B cell (primary cell): ENCODE measurements around the gene TGFBR1. TPM values are rescaled to one million over a fixed set of nuclear protein-coding genes. Genes with fewer than 3 reads are reported as not detected.

ENCODE experiments used
- ATAC-seq: fragments of 200-7000 bp; cut with Tn5 transposase; one replicate; pipeline ENCODE4 v1.10.0; 2021; ENCODE audit warnings: low read depth, mild to moderate bottlenecking, moderate number of reproducible peaks, moderate library complexity
- CTCF ChIA-PET: fragments of 350-600 bp; sonication (Branson Sonifier 250); formaldehyde crosslinking; loops from one replicate; lab custom pipeline; 2021; ENCODE audit warnings: antibody characterized with exemption, inconsistent platforms; lab: Charles Lee
- POLR2A ChIA-PET: fragments of 350-600 bp; sonication (Branson Sonifier 250); formaldehyde crosslinking; loops from one replicate; lab custom pipeline; 2021; ENCODE audit warnings: antibody characterized with exemption; lab: Charles Lee
- DNase-seq: peaks from one replicate; pipeline ENCODE4 v3.0.0; 2013
- H2AFZ ChIP-seq: 2 replicates; pipeline ENCODE4 v1.6.1; 2012; ENCODE audit warnings: mild to moderate bottlenecking, low read depth, low read length; ENCODE audit not compliant: insufficient read depth, poor library complexity, severe bottlenecking
- H3K27ac ChIP-seq, 2 donors: 1 replicate in 1 of 2; 2 replicates in 1 of 2; pipeline ENCODE4 v1.5.1; 2012 to 2013; ENCODE audit warnings: low read length in 2 of 2, mild to moderate bottlenecking in 2 of 2, moderate library complexity in 1 of 2
- H3K27me3 ChIP-seq, 4 experiments: fragments of 200-600 bp in 1 of 4; sonication (generic) in 1 of 4; replicated peaks in 1 of 4; 1 replicate in 2 of 4; 2 replicates in 2 of 4; pipeline versions ENCODE4 v1.6.1 to v1.7.0; 2013 to 2016; ENCODE audit warnings: low read length in 3 of 4, mild to moderate bottlenecking in 2 of 4, mixed read lengths in 1 of 4, moderate library complexity in 1 of 4; ENCODE audit not compliant: insufficient read depth in 4 of 4, control insufficient read depth in 3 of 4; ENCODE audit errors: control extremely low read depth in 1 of 4
- H3K36me3 ChIP-seq, 2 experiments: replicated peaks in 1 of 2; 1 replicate in 1 of 2; 2 replicates in 1 of 2; pipeline versions ENCODE4 v1.6.1 to v1.7.1; 2013; ENCODE audit warnings: low read length in 1 of 2; ENCODE audit not compliant: insufficient read depth in 2 of 2, control insufficient read depth in 1 of 2; ENCODE audit errors: control extremely low read depth in 1 of 2, extremely low read depth in 1 of 2
- H3K4me1 ChIP-seq, 2 donors: fragments of 200-600 bp in 1 of 2; sonication (generic) in 1 of 2; 1 replicate in 1 of 2; 2 replicates in 1 of 2; pipeline versions ENCODE4 v1.5.1 to v1.6.1; 2013 to 2017; ENCODE audit warnings: low read length in 2 of 2; ENCODE audit not compliant: control insufficient read depth in 2 of 2, insufficient read depth in 2 of 2
- H3K4me2 ChIP-seq: replicated peaks from 2 replicates; pipeline ENCODE3; 2012; ENCODE audit warnings: mild to moderate bottlenecking, low read depth, low read length; ENCODE audit not compliant: poor library complexity, severe bottlenecking
- H3K4me3 ChIP-seq, 5 experiments: fragments of 200-600 bp in 1 of 5; sonication (generic) in 1 of 5; 1 replicate in 3 of 5; 2 replicates in 2 of 5; pipeline versions ENCODE4 v1.5.1 to v1.7.0; 2011 to 2016; ENCODE audit warnings: low read length in 4 of 5, mild to moderate bottlenecking in 4 of 5, low read depth in 2 of 5, control low read depth in 1 of 5, moderate library complexity in 1 of 5; ENCODE audit not compliant: insufficient read depth in 1 of 5; ENCODE audit errors: control extremely low read depth in 1 of 5, extremely low read depth in 1 of 5
- H3K79me2 ChIP-seq: fragments of 200-600 bp; sonication (generic); one replicate; pipeline ENCODE4 v1.6.0; 2016; ENCODE audit warnings: low read length; ENCODE audit not compliant: control insufficient read depth, insufficient read depth
- H3K9ac ChIP-seq: fragments of 200-600 bp; sonication (generic); 2 replicates; pipeline ENCODE4 v1.6.1; 2017; ENCODE audit warnings: mild to moderate bottlenecking, low read length, moderate library complexity
- H3K9me3 ChIP-seq, 3 donors: one replicate each; pipeline versions ENCODE4 v1.6.1 to v1.7.1; 2013; ENCODE audit warnings: low read length in 2 of 3; ENCODE audit not compliant: control insufficient read depth in 2 of 3, insufficient read depth in 1 of 3; ENCODE audit errors: control extremely low read depth in 1 of 3
- H4K20me1 ChIP-seq: 2 replicates; pipeline ENCODE4 v1.6.0; 2012; ENCODE audit warnings: mild to moderate bottlenecking, low read length; ENCODE audit not compliant: insufficient read depth, control insufficient read depth, poor library complexity, severe bottlenecking
- H3K27ac Mint-ChIP-seq: one replicate; pipeline ENCODE4 v1.8.0; 2021; ENCODE audit warnings: mixed read lengths
- H3K27me3 Mint-ChIP-seq: one replicate; pipeline ENCODE4 v1.8.0; 2021; ENCODE audit warnings: mixed read lengths
- H3K4me1 Mint-ChIP-seq: one replicate; pipeline ENCODE4 v1.8.0; 2021; ENCODE audit warnings: mixed read lengths
- H3K4me3 Mint-ChIP-seq: one replicate; pipeline ENCODE4 v1.8.0; 2021; ENCODE audit warnings: mixed read lengths
- H3K9me3 Mint-ChIP-seq: one replicate; pipeline ENCODE4 v1.8.0; 2022; ENCODE audit warnings: mixed read lengths; ENCODE audit not compliant: insufficient read depth
- EZH2 ChIP-seq: IDR thresholded peaks from 2 replicates; pipeline ENCODE4 v1.6.1; 2012; ENCODE audit warnings: borderline replicate concordance, low read depth, mild to moderate bottlenecking, moderate library complexity, low read length; ENCODE audit not compliant: insufficient read depth, poor library complexity, severe bottlenecking
- WGBS: methylation state at CpG from one replicate; pipeline ENCODE4 v1.1.5; 2013; ENCODE audit warnings: missing lambda C conversion rate; ENCODE audit not compliant: insufficient coverage; 5-methylcytosine and 5-hydroxymethylcytosine counted together
- intact Hi-C: fragments of 100-400 bp; cut with micrococcal nuclease; formaldehyde crosslinking; loops from one replicate; pipeline ENCODE4 v1.10.0; 2022
- polyA plus RNA-seq: library from polyadenylated mRNA; depleted of rRNA; stranded (reverse); fragments of >200 nt; gene quantifications from 2 replicates; pipeline ENCODE4 v1.2.3, GENCODE V29; 2012
- total RNA-seq, 2 donors: library from RNA; stranded (reverse); fragments of 120-200 nt in 1 of 2; gene quantifications; 1 replicate in 1 of 2; 2 replicates in 1 of 2; pipeline versions ENCODE4 v1.2.3 to v1.2.4, GENCODE V29; 2013 to 2022
- TF ChIP-seq, protein P1 (sequence below): fragments of 200-600 bp; IDR thresholded peaks from one replicate; pipeline ENCODE4 v1.8.0; 2022; ENCODE audit warnings: antibody characterized with exemption, mild to moderate bottlenecking

The TGFBR1 gene
- total and polyA plus RNA-seq, 2 donors (not counting 1 experiment from before 2014, with no cell fraction given) = 3.0 to 60.7 TPM

DNA sequence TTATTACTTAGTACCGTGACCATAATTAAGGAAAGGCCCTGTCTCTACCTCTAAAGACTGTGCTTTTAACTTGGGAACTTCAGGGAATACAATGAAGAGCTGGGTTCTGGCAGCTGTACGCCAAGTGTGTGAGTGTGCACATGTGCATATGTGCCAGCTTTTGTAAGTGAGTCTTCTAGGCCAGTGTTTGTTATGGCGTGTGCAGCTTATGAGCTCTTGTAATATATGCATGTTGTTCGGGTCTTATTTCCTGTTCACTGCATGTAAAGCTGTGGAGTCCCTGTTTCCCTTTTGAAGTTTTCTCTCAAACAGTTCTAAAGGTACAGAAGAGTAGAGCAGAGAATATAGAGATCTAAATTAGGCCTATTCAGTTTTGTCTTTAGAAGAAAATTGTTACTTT, 30.5 kb downstream of the TGFBR1 start:
- Histone ChIP-seq H3K4me1 (peaks cover 33 to 35% of the 10 kb centered on the region in 2 donors), H3K4me3 (no peak overlapping the region), H3K36me3 (peaks cover 0 to 10% of the 10 kb centered on the region in 2 experiments), H3K27me3 (no peaks in the 10 kb centered on the region), H3K79me2 (peaks cover 17% of the 10 kb centered on the region), H2AFZ (no peak overlapping the region), H3K4me2 (peak overlapping the region; percentile 31), H3K27ac (peak overlapping the region; percentile 34 to 60), H3K9me3 (no peaks in the 10 kb centered on the region), H3K9ac (no peak overlapping the region), H4K20me1 (no peaks in the 10 kb centered on the region)
- ChIA-PET CTCF (interaction anchor here (0.6 to 17.7 kb wide), 4 partner anchors 24 to 291 kb away, joined by 3 to 439 read pairs (median 43); partner anchors contain the start of gene TGFBR1), POLR2A (interaction anchor here (0.6 kb wide), 1 partner anchor 24 kb away, joined by 4 read pairs; no protein-coding TSS in a partner anchor)
- ATAC-seq (peak; percentile 52), DNase-seq (peak; percentile 21)
- TF ChIP-seq, protein P1, sequence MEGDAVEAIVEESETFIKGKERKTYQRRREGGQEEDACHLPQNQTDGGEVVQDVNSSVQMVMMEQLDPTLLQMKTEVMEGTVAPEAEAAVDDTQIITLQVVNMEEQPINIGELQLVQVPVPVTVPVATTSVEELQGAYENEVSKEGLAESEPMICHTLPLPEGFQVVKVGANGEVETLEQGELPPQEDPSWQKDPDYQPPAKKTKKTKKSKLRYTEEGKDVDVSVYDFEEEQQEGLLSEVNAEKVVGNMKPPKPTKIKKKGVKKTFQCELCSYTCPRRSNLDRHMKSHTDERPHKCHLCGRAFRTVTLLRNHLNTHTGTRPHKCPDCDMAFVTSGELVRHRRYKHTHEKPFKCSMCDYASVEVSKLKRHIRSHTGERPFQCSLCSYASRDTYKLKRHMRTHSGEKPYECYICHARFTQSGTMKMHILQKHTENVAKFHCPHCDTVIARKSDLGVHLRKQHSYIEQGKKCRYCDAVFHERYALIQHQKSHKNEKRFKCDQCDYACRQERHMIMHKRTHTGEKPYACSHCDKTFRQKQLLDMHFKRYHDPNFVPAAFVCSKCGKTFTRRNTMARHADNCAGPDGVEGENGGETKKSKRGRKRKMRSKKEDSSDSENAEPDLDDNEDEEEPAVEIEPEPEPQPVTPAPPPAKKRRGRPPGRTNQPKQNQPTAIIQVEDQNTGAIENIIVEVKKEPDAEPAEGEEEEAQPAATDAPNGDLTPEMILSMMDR = no peak
- no peak for TF ChIP-seq EZH2
- Mint-ChIP-seq H3K4me3 (peak overlapping the region; percentile 8), H3K27ac (peak overlapping the region; percentile 15), H3K9me3 (no peaks in the 10 kb centered on the region), H3K4me1 (peaks cover 52% of the 10 kb centered on the region), H3K27me3 (no peaks in the 10 kb centered on the region)
- 25% methylated on average over 3 of the region's 4 CpGs for WGBS
- intact Hi-C loops = loop anchor here (2.0 kb wide), 1 partner anchor 17 kb away; no protein-coding TSS in a partner anchor

DNA sequence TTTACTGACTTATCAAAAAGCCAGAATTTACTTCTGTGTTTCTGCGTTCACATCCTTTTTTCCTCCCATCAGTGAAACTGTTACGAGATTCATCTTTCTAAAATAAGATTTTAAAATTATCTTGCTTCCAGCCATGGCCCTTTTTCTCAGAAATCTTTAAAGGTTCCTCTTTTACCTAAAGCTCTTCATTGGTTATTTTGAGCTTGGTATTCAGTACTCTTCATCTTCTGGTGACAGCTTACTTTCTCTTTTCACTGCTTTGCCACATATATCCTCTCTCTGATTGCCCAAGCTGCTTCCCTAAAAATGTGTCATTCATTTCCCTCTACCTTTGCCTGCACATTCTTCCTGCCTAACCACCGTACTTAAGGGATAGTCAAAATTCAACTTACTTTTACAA, 32.3 kb downstream of the TGFBR1 start:
- H3K27ac Mint-ChIP-seq = peak overlapping the region; percentile 46
- peaks cover 7% of the 10 kb centered on the region for H4K20me1 ChIP-seq
- no CpG with 5 or more reads among the region's 3 CpGs for WGBS
- peak overlapping the region; percentile 40 for H3K4me2 ChIP-seq
- intact Hi-C loops = no loop called here
- peaks cover 5% of the 10 kb centered on the region for H3K79me2 ChIP-seq
- TF ChIP-seq, protein P1 = no peak
- no peak for TF ChIP-seq EZH2
- peak; percentile 37 for ATAC-seq
- H3K27ac ChIP-seq = peak overlapping the region; percentile 29 to 74
- H3K9ac ChIP-seq = peak overlapping the region; percentile 19
- no peaks in the 10 kb centered on the region for H3K9me3 ChIP-seq
- H3K36me3 ChIP-seq = peaks cover 0 to 21% of the 10 kb centered on the region in 2 experiments
- H3K4me3 Mint-ChIP-seq = peak overlapping the region; percentile 16
- H3K4me1 Mint-ChIP-seq = peaks cover 51% of the 10 kb centered on the region
- no peaks in the 10 kb centered on the region for H3K9me3 Mint-ChIP-seq
- H2AFZ ChIP-seq = no peak overlapping the region
- ChIA-PET POLR2A (interaction anchor here (0.7 kb wide), 1 partner anchor 135 kb away, joined by 3 read pairs; no protein-coding TSS in a partner anchor), CTCF (interaction anchor here (0.9 to 17.7 kb wide), 5 partner anchors 27 to 289 kb away, joined by 3 to 439 read pairs (median 82); partner anchors contain the start of gene TGFBR1)
- no peaks in the 10 kb centered on the region for H3K27me3 ChIP-seq
- no peak overlapping the region for H3K4me3 ChIP-seq
- peaks cover 33 to 34% of the 10 kb centered on the region in 2 donors for H3K4me1 ChIP-seq
- no peaks in the 10 kb centered on the region for H3K27me3 Mint-ChIP-seq
- DNase-seq = peak; percentile 38
